H1 (cell line): ENCODE results near the gene GOLGA1. TPM values are rescaled to one million over a fixed set of nuclear protein-coding genes. Genes with fewer than 3 reads are reported as not detected.
A peak's percentile ranks its signal among the peaks of the same experiment; 100 is the strongest.

ENCODE experiments used
- CHD1 ChIP-seq: IDR thresholded peaks from 2 replicates; pipeline ENCODE4 v1.6.1; 2012; ENCODE audit warnings: low read depth, low read length, improper control_type of control experiment
- EGR1 ChIP-seq: IDR thresholded peaks from 2 replicates; pipeline ENCODE4 v1.6.1; 2011; ENCODE audit warnings: low read depth, low read length, borderline replicate concordance
- FOSL1 ChIP-seq: IDR thresholded peaks from 2 replicates; pipeline ENCODE4 v1.6.1; 2011; ENCODE audit warnings: mild to moderate bottlenecking, low read depth, low read length, moderate library complexity; ENCODE audit not compliant: insufficient read depth
- HDAC6 ChIP-seq: IDR thresholded peaks from one replicate; pipeline ENCODE4 v1.7.1; 2012; ENCODE audit warnings: low read depth, mild to moderate bottlenecking, inconsistent platforms, low read length, moderate library complexity
- NRF1 ChIP-seq: IDR thresholded peaks from 2 replicates; pipeline ENCODE4 v1.6.1; 2011; ENCODE audit warnings: mild to moderate bottlenecking, low read depth, low read length, improper control_type of control experiment
- POLR2A ChIP-seq, 2 experiments: IDR thresholded peaks; 1 replicate in 1 of 2; 2 replicates in 1 of 2; pipeline ENCODE4 v1.6.1; 2011; ENCODE audit warnings: low read depth in 2 of 2, low read length in 2 of 2, mild to moderate bottlenecking in 2 of 2; ENCODE audit errors: control extremely low read depth in 1 of 2
- POLR2AphosphoS5 ChIP-seq: IDR thresholded peaks from 2 replicates; pipeline ENCODE4 v1.6.1; 2011; ENCODE audit warnings: low read depth, low read length
- SP2 ChIP-seq: IDR thresholded peaks from 2 replicates; pipeline ENCODE4 v1.6.1; 2012; ENCODE audit warnings: mild to moderate bottlenecking, low read length, inconsistent platforms
- TCF12 ChIP-seq: IDR thresholded peaks from 2 replicates; pipeline ENCODE4 v1.6.1; 2011; ENCODE audit warnings: low read depth, mild to moderate bottlenecking, low read length
- polyA plus RNA-seq, 7 experiments: library from polyadenylated mRNA; depleted of rRNA in 3 of 7; stranded (reverse) in 5 of 7; unstranded in 2 of 7; fragments of >200 nt in 5 of 7; fragments of 200-250 nt in 2 of 7; gene quantifications; 1 replicate in 5 of 7; 2 replicates in 1 of 7; 4 replicates in 1 of 7; pipeline versions ENCODE4 v1.2.1 to v1.2.3, GENCODE V29; 2011 to 2013; ENCODE audit warnings: missing spikeins in 2 of 7, mixed read lengths in 2 of 7
- total RNA-seq: library from RNA; stranded (reverse); fragmentation: NEBNext Ultra II Directional; extraction: Animal tissue kit (Norgen Biotek cat#: 25700); gene quantifications from 2 replicates; pipeline ENCODE4 v1.2.1, GENCODE V29; 2021
- TF ChIP-seq, protein P1 (sequence below): fragments of 300-600 bp; sonication (generic); IDR thresholded peaks from 2 replicates; pipeline ENCODE4 v1.7.1; 2012; ENCODE audit warnings: low read length, moderate library complexity, mild to moderate bottlenecking, inconsistent platforms; ENCODE audit not compliant: insufficient replicate concordance
- TF ChIP-seq, protein P2 (sequence below): IDR thresholded peaks from 2 replicates; pipeline ENCODE4 v1.6.1; 2012; ENCODE audit warnings: inconsistent platforms

The GOLGA1 gene
- total and polyA plus RNA-seq, 2 of the 8 experiments (the other 6 are each of a cell fraction or from before 2014, with no cell fraction given) = 4.8 to 6.5 TPM

DNA sequence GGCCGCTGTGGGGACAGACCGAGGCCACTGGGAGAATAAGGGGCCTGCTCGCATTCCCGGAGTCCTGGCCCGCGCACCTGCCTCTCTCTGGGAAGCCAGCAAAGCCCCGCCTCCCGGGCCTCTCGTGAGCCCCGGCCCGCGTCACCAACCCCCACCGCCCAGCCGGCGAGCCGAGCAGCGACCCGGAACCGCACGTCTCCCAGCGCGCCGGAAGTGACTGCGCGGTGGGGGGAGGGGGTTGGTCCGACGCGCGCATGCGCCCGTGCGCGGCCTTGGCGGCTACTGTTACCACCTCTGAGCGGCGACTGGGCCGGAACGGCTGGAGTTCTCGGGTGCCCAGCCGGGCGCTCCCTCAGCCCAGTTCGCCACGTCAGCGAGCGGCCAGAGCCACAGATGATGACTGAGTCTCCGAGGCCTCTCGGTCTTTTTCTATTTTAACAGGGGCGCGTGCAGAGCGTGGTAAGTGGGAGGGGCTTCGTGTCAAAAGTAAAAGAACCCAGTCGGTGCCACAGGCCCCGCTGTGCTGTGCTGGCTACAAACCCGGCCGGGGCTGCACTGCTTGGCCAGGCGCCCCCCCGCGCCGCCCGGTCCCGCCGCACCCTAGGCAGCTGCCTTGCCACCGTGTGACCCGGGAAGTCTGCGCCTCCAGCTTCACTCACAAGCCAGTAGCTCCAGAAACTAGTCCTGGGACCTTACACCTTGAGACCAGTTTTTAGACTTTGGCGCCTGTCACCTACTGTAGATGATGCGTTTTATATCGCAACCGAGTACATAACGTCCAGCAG lies at the start of gene GOLGA1 (continued):
- TF ChIP-seq, protein P1, sequence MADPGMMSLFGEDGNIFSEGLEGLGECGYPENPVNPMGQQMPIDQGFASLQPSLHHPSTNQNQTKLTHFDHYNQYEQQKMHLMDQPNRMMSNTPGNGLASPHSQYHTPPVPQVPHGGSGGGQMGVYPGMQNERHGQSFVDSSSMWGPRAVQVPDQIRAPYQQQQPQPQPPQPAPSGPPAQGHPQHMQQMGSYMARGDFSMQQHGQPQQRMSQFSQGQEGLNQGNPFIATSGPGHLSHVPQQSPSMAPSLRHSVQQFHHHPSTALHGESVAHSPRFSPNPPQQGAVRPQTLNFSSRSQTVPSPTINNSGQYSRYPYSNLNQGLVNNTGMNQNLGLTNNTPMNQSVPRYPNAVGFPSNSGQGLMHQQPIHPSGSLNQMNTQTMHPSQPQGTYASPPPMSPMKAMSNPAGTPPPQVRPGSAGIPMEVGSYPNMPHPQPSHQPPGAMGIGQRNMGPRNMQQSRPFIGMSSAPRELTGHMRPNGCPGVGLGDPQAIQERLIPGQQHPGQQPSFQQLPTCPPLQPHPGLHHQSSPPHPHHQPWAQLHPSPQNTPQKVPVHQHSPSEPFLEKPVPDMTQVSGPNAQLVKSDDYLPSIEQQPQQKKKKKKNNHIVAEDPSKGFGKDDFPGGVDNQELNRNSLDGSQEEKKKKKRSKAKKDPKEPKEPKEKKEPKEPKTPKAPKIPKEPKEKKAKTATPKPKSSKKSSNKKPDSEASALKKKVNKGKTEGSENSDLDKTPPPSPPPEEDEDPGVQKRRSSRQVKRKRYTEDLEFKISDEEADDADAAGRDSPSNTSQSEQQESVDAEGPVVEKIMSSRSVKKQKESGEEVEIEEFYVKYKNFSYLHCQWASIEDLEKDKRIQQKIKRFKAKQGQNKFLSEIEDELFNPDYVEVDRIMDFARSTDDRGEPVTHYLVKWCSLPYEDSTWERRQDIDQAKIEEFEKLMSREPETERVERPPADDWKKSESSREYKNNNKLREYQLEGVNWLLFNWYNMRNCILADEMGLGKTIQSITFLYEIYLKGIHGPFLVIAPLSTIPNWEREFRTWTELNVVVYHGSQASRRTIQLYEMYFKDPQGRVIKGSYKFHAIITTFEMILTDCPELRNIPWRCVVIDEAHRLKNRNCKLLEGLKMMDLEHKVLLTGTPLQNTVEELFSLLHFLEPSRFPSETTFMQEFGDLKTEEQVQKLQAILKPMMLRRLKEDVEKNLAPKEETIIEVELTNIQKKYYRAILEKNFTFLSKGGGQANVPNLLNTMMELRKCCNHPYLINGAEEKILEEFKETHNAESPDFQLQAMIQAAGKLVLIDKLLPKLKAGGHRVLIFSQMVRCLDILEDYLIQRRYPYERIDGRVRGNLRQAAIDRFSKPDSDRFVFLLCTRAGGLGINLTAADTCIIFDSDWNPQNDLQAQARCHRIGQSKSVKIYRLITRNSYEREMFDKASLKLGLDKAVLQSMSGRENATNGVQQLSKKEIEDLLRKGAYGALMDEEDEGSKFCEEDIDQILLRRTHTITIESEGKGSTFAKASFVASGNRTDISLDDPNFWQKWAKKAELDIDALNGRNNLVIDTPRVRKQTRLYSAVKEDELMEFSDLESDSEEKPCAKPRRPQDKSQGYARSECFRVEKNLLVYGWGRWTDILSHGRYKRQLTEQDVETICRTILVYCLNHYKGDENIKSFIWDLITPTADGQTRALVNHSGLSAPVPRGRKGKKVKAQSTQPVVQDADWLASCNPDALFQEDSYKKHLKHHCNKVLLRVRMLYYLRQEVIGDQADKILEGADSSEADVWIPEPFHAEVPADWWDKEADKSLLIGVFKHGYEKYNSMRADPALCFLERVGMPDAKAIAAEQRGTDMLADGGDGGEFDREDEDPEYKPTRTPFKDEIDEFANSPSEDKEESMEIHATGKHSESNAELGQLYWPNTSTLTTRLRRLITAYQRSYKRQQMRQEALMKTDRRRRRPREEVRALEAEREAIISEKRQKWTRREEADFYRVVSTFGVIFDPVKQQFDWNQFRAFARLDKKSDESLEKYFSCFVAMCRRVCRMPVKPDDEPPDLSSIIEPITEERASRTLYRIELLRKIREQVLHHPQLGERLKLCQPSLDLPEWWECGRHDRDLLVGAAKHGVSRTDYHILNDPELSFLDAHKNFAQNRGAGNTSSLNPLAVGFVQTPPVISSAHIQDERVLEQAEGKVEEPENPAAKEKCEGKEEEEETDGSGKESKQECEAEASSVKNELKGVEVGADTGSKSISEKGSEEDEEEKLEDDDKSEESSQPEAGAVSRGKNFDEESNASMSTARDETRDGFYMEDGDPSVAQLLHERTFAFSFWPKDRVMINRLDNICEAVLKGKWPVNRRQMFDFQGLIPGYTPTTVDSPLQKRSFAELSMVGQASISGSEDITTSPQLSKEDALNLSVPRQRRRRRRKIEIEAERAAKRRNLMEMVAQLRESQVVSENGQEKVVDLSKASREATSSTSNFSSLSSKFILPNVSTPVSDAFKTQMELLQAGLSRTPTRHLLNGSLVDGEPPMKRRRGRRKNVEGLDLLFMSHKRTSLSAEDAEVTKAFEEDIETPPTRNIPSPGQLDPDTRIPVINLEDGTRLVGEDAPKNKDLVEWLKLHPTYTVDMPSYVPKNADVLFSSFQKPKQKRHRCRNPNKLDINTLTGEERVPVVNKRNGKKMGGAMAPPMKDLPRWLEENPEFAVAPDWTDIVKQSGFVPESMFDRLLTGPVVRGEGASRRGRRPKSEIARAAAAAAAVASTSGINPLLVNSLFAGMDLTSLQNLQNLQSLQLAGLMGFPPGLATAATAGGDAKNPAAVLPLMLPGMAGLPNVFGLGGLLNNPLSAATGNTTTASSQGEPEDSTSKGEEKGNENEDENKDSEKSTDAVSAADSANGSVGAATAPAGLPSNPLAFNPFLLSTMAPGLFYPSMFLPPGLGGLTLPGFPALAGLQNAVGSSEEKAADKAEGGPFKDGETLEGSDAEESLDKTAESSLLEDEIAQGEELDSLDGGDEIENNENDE = no peak
- TF ChIP-seq EGR1 (no peak), POLR2AphosphoS5 (peak; percentile 43; the same call in 1 of the 2 replicates), CHD1 (no peak), TCF12 (0 out of 2 replicates have a peak, but pooled peaks have one; percentile 45), SP2 (no peak), NRF1 (peak; percentile 93), HDAC6 (no peak), POLR2A (IDR thresholded peaks at IDR 0.05; ENCODE audit: control extremely low read depth in 1 of 2, low read depth in 2 of 2, low read length in 2 of 2) (peak in 1 of 2 experiments; percentile 47), FOSL1 (no peak)
- TF ChIP-seq, protein P2, sequence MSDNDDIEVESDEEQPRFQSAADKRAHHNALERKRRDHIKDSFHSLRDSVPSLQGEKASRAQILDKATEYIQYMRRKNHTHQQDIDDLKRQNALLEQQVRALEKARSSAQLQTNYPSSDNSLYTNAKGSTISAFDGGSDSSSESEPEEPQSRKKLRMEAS = peak; percentile 78
